Central memory CD8-positive, alpha-beta T cell (primary cell): ENCODE data around the gene QTRT2.

Experiments
- ATAC-seq: fragments of 150-1000 bp; cut with Tn5 transposase; replicated peaks from 2 replicates; pipeline ENCODE4 v1.10.0; 2022; ENCODE audit warnings: mild to moderate bottlenecking, moderate FRiP score, moderate number of reproducible peaks; ENCODE audit not compliant: poor library complexity, severe bottlenecking; ENCODE audit errors: extremely low read depth
- DNase-seq, 2 donors: peaks; one replicate each; pipeline ENCODE4 v3.0.0; 2021; ENCODE audit warnings: low spot score in 2 of 2
- H3K27ac Mint-ChIP-seq: one replicate; pipeline ENCODE4 v1.8.0; 2022; ENCODE audit warnings: low read depth, mild to moderate bottlenecking, moderate library complexity, mixed read lengths
- H3K27me3 Mint-ChIP-seq: one replicate; pipeline ENCODE4 v1.8.0; 2022; ENCODE audit warnings: mixed read lengths
- H3K36me3 Mint-ChIP-seq: one replicate; pipeline ENCODE4 v1.8.0; 2022; ENCODE audit warnings: mild to moderate bottlenecking, moderate library complexity, mixed read lengths; ENCODE audit not compliant: insufficient read depth
- H3K4me1 Mint-ChIP-seq: one replicate; pipeline ENCODE4 v1.8.0; 2022; ENCODE audit warnings: mixed read lengths
- H3K4me3 Mint-ChIP-seq: one replicate; pipeline ENCODE4 v1.8.0; 2022; ENCODE audit warnings: mild to moderate bottlenecking, moderate library complexity, mixed read lengths
- H3K9me3 Mint-ChIP-seq: one replicate; pipeline ENCODE4 v1.8.0; 2022; ENCODE audit warnings: mixed read lengths

Gene QTRT2

DNA sequence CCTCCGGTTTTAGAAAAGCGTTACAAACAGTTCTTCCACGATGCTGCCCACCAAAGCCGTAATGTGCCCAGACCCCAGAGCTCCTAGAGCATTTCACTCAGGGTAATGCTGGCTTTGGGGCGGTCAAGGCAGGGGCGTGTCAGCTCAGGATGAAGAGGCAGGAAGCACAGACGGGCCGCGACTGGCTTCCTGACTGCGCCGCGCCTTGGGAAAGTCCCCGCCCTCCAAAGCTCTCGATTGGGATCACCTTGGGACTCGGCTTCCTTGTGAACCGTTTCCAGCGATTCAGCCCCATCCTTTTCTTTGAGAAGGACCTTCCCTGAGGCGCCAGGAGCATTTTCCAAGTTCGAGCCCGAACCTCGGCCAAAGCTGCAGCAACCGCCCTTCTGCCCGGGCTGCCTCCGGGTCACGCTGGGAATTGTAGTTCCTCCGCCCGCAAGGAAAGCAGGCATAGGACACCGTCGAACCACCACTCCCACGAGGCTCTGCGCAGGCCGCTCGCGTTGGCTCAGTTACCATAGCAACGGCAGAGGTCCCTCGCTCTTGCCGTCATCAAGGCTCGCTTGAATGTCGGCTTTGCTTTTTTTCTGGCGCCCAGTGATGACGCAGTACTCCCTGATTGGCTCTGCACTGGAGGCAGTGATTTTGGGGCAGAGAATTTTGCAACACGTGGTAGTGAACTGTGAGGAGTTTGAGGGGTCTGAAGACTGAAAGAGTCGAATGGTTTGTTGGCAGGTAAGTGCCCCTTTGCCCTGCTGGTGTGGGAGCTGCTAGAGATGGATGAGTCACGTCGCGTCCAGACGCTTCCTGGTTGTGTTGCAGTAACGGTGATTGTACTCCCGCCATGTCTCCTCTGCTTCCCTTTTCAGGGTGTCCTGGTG is at the start of gene QTRT2, which contains the start of gene CCDC191:
Gene QTRT2, plus strand, starts transcription at position 608 of the 881 bp plus-strand sequence. CDS start 8,521 bp downstream, outside the sequence.
Gene CCDC191, minus strand, starts transcription at position 397 of the 881 bp plus-strand sequence. Its CDS starts 60 bp downstream, at position 337.
- peak; percentile 94 to 98 for DNase-seq
- peaks cover 20% of the 10 kb centered on the region for H3K36me3 Mint-ChIP-seq
- peak; percentile 96 for ATAC-seq
- H3K4me1 Mint-ChIP-seq, result peaks cover 55% of the 10 kb centered on the region
- no peaks in the 10 kb centered on the region for H3K27me3 Mint-ChIP-seq
- no peaks in the 10 kb centered on the region for H3K9me3 Mint-ChIP-seq
- peak within 1 kb of the TSS; percentile 95 for H3K27ac Mint-ChIP-seq
- peak within 1 kb of the TSS; percentile 92 for H3K4me3 Mint-ChIP-seq

DNA sequence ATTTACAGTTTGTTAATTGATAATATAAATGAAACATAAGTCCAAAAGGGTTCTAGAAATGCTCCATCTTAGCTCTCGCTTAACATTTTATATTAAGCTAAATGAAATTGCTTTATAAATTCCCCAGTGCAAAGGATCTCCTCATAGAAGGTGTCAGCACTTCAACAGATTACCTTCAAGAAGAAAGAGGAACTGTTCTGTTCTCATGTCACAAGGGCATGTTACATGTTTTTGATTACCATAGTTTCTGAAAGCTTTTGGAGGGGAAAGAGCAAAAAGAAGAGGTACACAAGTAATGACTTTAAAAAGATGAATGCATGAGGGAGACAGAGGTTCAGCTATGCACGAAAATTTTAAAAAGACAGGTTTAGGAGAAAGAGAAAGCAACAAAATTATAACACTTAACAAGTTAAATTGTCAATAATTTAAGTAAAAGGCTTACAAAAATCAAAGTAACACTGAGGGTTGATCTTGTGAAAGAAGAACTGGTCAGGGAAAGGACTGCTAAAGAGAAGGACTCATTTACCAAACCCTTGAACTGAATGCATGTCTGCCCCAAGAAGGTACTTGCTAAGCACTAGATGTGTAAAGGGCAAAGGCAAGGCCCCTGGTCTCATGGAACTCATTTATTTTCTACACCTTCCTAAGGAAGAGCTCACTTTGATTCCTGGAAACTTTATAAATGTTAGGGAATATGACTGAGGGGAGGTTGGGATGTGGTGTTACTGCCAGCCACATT is 45.3 kb upstream of the QTRT2 start:
- Mint-ChIP-seq H3K4me3 (no peak overlapping the region), H3K27ac (no peak overlapping the region), H3K4me1 (no peaks in the 10 kb centered on the region), H3K36me3 (peaks cover 1% of the 10 kb centered on the region), H3K27me3 (no peaks in the 10 kb centered on the region), H3K9me3 (no peaks in the 10 kb centered on the region)
- DNase-seq (no peak), ATAC-seq (no peak)

DNA sequence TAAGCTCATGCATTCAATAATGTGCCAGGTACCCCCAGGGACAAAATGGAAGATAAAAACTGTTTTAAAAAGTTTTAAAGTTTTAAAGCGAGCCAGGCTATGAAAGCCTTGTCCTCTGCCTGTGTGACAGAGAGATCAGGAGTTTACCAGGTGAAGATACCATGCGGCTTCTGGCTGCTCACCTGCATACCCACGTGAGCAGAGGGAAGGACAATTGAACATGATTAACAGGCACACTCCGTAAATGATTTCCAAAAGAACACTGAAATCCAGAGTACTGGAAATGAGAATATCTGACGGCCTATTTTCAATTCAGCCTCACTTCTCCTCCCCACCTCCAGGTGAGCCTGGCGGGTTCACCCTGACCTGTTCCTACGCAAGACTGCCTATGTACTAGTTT is 42.3 kb upstream of the QTRT2 start:
- ATAC-seq (no peak), DNase-seq (no peak)
- H3K36me3 Mint-ChIP-seq, result peaks cover 1% of the 10 kb centered on the region
- H3K27ac Mint-ChIP-seq, result no peak overlapping the region
- no peak overlapping the region for H3K4me3 Mint-ChIP-seq
- H3K9me3 Mint-ChIP-seq, result no peaks in the 10 kb centered on the region
- H3K27me3 Mint-ChIP-seq, result no peaks in the 10 kb centered on the region
- H3K4me1 Mint-ChIP-seq, result no peaks in the 10 kb centered on the region

DNA sequence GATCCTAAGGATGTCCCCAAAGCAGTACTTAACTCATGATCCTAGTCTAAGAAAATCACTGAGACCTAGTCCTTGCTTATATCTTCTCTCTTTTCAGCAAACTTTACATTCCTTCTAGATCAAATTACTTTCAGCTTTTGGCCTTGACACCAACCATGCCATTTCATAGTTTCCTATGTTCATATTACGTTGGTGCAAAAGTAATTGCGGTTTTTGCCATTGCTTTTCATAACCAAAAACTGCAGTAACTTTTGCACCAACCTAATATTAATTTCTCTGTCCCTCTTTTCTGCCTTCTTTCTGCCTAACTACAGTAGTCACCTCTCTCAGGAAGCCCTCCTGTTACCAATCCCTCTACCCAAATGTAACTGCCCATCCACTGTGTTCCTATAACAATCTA is 37.1 kb upstream of the QTRT2 start:
- no peaks in the 10 kb centered on the region for H3K36me3 Mint-ChIP-seq
- H3K4me1 Mint-ChIP-seq, result no peaks in the 10 kb centered on the region
- no peak overlapping the region for H3K27ac Mint-ChIP-seq
- H3K27me3 Mint-ChIP-seq, result no peaks in the 10 kb centered on the region
- ATAC-seq (no peak), DNase-seq (no peak)
- no peak overlapping the region for H3K4me3 Mint-ChIP-seq
- H3K9me3 Mint-ChIP-seq, result no peaks in the 10 kb centered on the region

DNA sequence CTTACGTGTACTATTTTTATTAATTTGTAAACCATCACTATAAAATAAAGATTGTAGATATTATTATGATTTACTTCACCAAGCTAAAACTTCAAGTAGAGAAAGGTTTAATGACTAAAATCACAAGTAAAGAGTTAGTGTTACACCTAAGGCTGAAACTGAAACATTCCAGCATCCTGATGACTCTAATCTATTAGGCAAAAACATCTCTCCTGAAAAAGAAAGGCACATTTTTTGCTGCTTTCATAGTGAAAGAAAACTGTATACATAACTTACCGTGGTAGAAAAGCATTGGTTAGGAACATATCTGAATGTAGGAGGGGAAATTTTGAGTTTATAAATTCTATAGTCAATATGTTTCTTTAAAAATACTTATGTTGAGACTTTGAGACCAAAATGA is 35.6 kb upstream of the QTRT2 start:
- H3K36me3 Mint-ChIP-seq, result no peaks in the 10 kb centered on the region
- no peaks in the 10 kb centered on the region for H3K9me3 Mint-ChIP-seq
- no peaks in the 10 kb centered on the region for H3K27me3 Mint-ChIP-seq
- H3K4me1 Mint-ChIP-seq, result no peaks in the 10 kb centered on the region
- DNase-seq, result no peak
- ATAC-seq, result no peak
- no peak overlapping the region for H3K27ac Mint-ChIP-seq
- no peak overlapping the region for H3K4me3 Mint-ChIP-seq

DNA sequence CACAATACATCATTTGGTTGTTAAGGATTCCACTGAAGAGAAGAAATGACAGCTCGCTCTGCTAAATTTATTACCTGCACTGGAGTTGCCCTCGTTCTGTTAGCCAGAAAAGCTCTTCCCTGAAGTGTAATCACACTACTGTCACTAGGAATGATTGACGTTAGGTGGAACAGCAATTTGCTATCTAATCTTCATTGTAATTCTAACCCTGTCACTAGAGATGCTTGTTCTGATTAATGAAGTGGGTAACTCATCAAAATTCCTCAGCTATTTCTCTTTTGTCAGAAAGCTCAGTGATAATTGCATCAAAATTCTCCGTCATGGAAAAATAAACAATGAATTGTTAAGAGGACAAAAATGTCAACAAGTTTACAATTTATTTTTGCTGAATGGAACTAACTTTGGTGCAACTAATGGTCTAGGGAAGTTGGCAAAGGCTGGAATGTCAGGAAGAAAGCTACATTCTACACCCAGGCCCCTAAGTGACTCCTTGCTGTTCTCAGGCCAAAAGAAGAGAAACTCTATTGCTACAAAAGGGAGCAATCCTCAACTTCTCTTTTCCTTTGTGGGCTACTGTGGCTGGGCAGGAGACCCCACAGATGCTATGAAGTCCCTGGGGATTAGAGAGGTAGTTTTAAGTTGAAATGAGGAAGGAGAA is 34.3 kb upstream of the QTRT2 start:
- ATAC-seq, result no peak
- Mint-ChIP-seq H3K27ac (no peak overlapping the region), H3K4me1 (no peaks in the 10 kb centered on the region), H3K36me3 (no peaks in the 10 kb centered on the region), H3K9me3 (no peaks in the 10 kb centered on the region), H3K4me3 (no peak overlapping the region), H3K27me3 (no peaks in the 10 kb centered on the region)
- no peak for DNase-seq

DNA sequence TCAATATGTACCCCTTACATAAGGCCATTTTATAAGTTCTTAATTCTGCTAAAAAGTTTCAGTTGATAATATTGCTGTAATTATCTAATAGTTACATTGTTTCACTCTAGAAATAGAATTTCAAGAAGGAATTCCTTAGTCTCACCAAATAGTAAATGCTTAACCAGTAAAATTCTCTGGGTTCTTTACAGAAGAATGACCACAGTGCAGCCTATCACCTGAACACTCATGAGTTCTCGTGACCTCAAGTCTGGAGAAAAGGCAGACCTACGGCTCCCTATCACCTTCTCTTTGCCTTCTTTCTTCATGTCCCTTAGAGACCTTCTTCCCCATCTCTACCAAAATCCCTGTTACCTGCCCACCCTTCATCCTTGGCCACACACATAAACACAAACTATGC is 31.1 kb upstream of the QTRT2 start:
- no peak overlapping the region for H3K4me3 Mint-ChIP-seq
- H3K27ac Mint-ChIP-seq, result no peak overlapping the region

DNA sequence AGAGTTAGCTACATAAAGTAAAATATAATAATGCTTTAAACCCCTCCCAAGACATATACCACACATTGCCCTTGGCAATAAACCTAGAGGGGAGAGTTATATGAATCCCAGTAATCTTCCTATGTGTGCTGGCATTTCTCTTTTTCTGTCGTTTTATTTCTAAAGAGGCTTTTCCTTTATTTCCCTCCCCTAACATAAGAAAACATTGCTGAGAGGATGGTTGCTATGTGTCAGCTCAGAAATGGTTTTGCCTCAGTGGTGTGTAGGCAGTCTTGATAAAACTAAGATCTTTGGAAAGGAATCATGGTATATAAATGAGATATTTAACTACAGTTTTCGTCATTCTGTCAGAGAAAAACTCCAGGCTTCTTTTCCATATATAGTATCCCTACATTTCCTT is 30.2 kb upstream of the QTRT2 start:
- ATAC-seq (no peak), DNase-seq (no peak)
- Mint-ChIP-seq H3K27me3 (no peaks in the 10 kb centered on the region), H3K36me3 (no peaks in the 10 kb centered on the region), H3K27ac (no peak overlapping the region), H3K4me3 (no peak overlapping the region), H3K4me1 (no peaks in the 10 kb centered on the region), H3K9me3 (no peaks in the 10 kb centered on the region)

More for the DNA sequence above, 31.1 kb upstream of the QTRT2 start:
- H3K27me3 Mint-ChIP-seq, result no peaks in the 10 kb centered on the region
- DNase-seq (no peak), ATAC-seq (no peak)
- no peaks in the 10 kb centered on the region for H3K36me3 Mint-ChIP-seq
- H3K9me3 Mint-ChIP-seq, result no peaks in the 10 kb centered on the region
- no peaks in the 10 kb centered on the region for H3K4me1 Mint-ChIP-seq

DNA sequence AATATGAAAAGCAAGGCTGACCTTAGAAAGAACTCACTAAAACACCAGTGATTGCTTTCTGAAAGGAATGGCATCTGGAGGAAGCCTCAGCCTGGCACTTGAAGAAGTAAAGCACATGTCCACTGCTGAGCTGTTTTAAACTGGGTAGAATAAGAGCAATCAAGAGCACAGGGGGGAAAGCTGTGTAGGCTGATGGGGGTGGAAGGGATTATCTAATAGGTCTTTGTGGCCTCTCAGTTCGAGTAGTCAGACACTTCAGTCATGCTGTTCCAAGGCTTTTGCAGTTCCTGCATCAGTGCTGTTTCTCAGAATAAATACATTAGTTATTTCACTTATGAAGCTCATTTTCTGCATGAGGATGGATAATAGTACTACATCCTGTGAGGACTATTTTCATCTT is 22.8 kb upstream of the QTRT2 start:
- Mint-ChIP-seq H3K4me1 (no peaks in the 10 kb centered on the region), H3K9me3 (no peaks in the 10 kb centered on the region), H3K36me3 (peaks cover 2% of the 10 kb centered on the region), H3K27ac (no peak overlapping the region), H3K27me3 (no peaks in the 10 kb centered on the region), H3K4me3 (no peak overlapping the region)
- DNase-seq (no peak), ATAC-seq (no peak)

DNA sequence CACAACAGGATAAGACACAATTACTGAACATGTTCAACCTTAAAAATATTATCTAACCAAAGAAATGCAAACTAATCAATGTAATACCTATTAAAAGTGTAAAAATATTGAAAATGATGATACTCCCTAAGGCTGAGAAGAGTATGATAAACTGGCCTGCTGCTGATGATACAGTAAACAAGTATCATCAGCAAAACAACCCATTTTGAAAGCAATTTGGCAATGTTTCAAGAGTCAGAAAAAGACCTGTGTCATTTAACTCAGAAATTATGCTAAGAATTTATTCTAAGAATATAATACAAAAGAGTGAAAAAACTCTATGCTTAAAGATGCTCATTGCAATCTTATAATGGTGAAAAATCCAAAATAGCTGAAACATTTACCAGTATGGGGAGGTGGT is 22.3 kb upstream of the QTRT2 start:
- DNase-seq, result no peak
- no peak for ATAC-seq
- Mint-ChIP-seq H3K4me1 (no peaks in the 10 kb centered on the region), H3K27ac (no peak overlapping the region), H3K27me3 (no peaks in the 10 kb centered on the region), H3K4me3 (no peak overlapping the region), H3K9me3 (no peaks in the 10 kb centered on the region), H3K36me3 (peaks cover 2% of the 10 kb centered on the region)

DNA sequence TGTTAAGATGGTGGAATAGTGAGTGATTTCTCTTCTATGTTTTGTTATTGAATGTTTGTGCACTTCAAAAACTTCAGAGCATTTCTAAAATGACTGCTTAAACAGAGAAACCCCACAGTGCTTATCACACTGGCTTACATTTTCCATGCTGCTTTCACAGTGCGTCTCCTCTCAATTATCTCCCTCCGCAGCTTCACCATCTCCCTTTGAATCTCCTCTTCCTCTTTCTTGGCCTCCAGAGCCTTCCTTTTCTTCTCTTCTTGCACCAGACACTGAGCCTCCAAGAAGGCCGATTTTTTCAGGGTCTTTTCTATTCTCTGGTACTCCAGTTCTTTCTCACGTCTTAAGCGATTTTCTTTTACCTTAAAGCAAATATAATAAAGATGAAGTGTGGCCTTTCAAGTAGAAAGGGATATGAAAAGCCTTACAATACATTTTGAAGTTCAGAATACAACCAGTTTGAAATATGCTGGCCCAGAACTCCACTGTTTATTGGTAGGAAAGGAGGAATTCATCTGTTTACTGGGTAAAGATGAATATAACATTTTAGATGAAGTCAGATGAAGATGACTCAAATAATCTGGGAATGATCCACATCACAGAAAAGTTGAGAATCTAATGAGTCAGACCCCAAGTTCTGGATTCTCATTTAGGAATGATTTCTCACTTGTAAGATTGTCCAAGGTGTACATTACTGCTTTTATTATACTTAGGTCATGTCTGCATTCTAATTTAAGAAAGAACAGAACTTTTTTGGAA is 21.6 kb upstream of the QTRT2 start:
- H3K4me3 Mint-ChIP-seq, result no peak overlapping the region
- H3K9me3 Mint-ChIP-seq, result no peaks in the 10 kb centered on the region
- ATAC-seq (no peak), DNase-seq (no peak)
- peaks cover 2% of the 10 kb centered on the region for H3K36me3 Mint-ChIP-seq
- no peak overlapping the region for H3K27ac Mint-ChIP-seq
- no peaks in the 10 kb centered on the region for H3K27me3 Mint-ChIP-seq
- no peaks in the 10 kb centered on the region for H3K4me1 Mint-ChIP-seq

DNA sequence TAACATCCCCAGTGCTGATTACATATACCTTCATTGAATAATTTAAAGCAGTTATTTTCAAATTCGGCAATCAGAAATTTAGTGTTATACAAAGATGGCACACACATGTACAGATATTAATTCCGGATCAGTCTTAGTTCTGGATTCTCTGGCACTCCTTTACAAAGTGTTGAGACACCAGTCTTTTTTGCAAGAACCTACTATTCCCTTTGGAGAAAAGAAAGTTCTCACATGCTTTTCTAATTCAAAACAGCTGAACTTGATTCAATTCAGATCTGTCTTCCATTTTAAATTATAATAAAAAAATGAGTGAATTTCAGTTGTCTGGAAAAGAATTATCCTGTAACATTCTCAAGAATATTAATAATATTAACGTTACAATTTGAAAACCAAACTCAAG is 20.6 kb upstream of the QTRT2 start:
- ATAC-seq (no peak), DNase-seq (no peak)
- Mint-ChIP-seq H3K27ac (no peak overlapping the region), H3K9me3 (no peaks in the 10 kb centered on the region), H3K36me3 (peaks cover 2% of the 10 kb centered on the region), H3K4me3 (no peak overlapping the region), H3K27me3 (no peaks in the 10 kb centered on the region), H3K4me1 (no peaks in the 10 kb centered on the region)
